ENCODE measurements around the gene KIT.

The KIT gene

GRCh38 chr4:54695337-54695736 is 37.6 kb downstream of the KIT start:
- Histone ChIP-seq H3K4me3 (ENCODE audit: severe bottlenecking) (no peak overlapping the region), H3K9me3 (ENCODE audit: severe bottlenecking) (no peaks in the 10 kb centered on the region), H3K4me1 (ENCODE audit: insufficient read depth, poor library complexity, severe bottlenecking) (no peaks in the 10 kb centered on the region), H3K27me3 (ENCODE audit: insufficient read depth, poor library complexity, severe bottlenecking) (no peaks in the 10 kb centered on the region), H3K27ac (ENCODE audit: poor library complexity, severe bottlenecking) (no peak overlapping the region), H3K36me3 (ENCODE audit: low read depth) (no peaks in the 10 kb centered on the region)
- no peak for ATAC-seq (ENCODE audit: low read depth)
- no peak for TF ChIP-seq CTCF (IDR thresholded peaks at IDR 0.05; ENCODE audit: poor library complexity, severe bottlenecking)
- no peak for DNase-seq (ENCODE audit: low spot score)

- TF ChIP-seq CTCF (IDR thresholded peaks at IDR 0.05; ENCODE audit: poor library complexity, severe bottlenecking): no peak
- ATAC-seq (ENCODE audit: low read depth): no peak
- H3K27me3 ChIP-seq (ENCODE audit: insufficient read depth, poor library complexity, severe bottlenecking): no peaks in the 10 kb centered on the region
Measured at GRCh38 chr4:54695788-54696187, 38.0 kb downstream of the KIT start.

GRCh38 chr4:54696649-54697048 is 38.9 kb downstream of the KIT start:
- no peak for ATAC-seq (ENCODE audit: low read depth)

More at GRCh38 chr4:54695788-54696187, 38.0 kb downstream of the KIT start:
- Histone ChIP-seq H3K9me3 (ENCODE audit: severe bottlenecking) (no peaks in the 10 kb centered on the region), H3K36me3 (ENCODE audit: low read depth) (no peaks in the 10 kb centered on the region), H3K27ac (ENCODE audit: poor library complexity, severe bottlenecking) (no peak overlapping the region), H3K4me3 (ENCODE audit: severe bottlenecking) (no peak overlapping the region), H3K4me1 (ENCODE audit: insufficient read depth, poor library complexity, severe bottlenecking) (no peaks in the 10 kb centered on the region)
- DNase-seq (ENCODE audit: low spot score): no peak

GRCh38 chr4:54700986-54701385 is 43.2 kb downstream of the KIT start:
- Histone ChIP-seq H3K27ac (ENCODE audit: poor library complexity, severe bottlenecking) (no peak overlapping the region), H3K27me3 (ENCODE audit: insufficient read depth, poor library complexity, severe bottlenecking) (peaks cover 9% of the 10 kb centered on the region), H3K4me1 (ENCODE audit: insufficient read depth, poor library complexity, severe bottlenecking) (no peaks in the 10 kb centered on the region), H3K9me3 (ENCODE audit: severe bottlenecking) (no peaks in the 10 kb centered on the region), H3K4me3 (ENCODE audit: severe bottlenecking) (no peak overlapping the region), H3K36me3 (ENCODE audit: low read depth) (no peaks in the 10 kb centered on the region)
- no peak for DNase-seq (ENCODE audit: low spot score)
- ATAC-seq (ENCODE audit: low read depth): no peak
- TF ChIP-seq CTCF (IDR thresholded peaks at IDR 0.05; ENCODE audit: poor library complexity, severe bottlenecking): no peak

More at GRCh38 chr4:54696649-54697048, 38.9 kb downstream of the KIT start:
- H3K27me3 ChIP-seq (ENCODE audit: insufficient read depth, poor library complexity, severe bottlenecking): no peaks in the 10 kb centered on the region
- no peak for TF ChIP-seq CTCF (IDR thresholded peaks at IDR 0.05; ENCODE audit: poor library complexity, severe bottlenecking)
- H3K27ac ChIP-seq (ENCODE audit: poor library complexity, severe bottlenecking): no peak overlapping the region
- H3K36me3 ChIP-seq (ENCODE audit: low read depth): no peaks in the 10 kb centered on the region
- no peaks in the 10 kb centered on the region for H3K4me1 ChIP-seq (ENCODE audit: insufficient read depth, poor library complexity, severe bottlenecking)
- no peak for DNase-seq (ENCODE audit: low spot score)
- no peak overlapping the region for H3K4me3 ChIP-seq (ENCODE audit: severe bottlenecking)
- H3K9me3 ChIP-seq (ENCODE audit: severe bottlenecking): no peaks in the 10 kb centered on the region

- no peak for DNase-seq (ENCODE audit: low spot score)
- Histone ChIP-seq H3K4me1 (ENCODE audit: insufficient read depth, poor library complexity, severe bottlenecking) (no peaks in the 10 kb centered on the region), H3K36me3 (ENCODE audit: low read depth) (no peaks in the 10 kb centered on the region), H3K9me3 (ENCODE audit: severe bottlenecking) (no peaks in the 10 kb centered on the region), H3K27me3 (ENCODE audit: insufficient read depth, poor library complexity, severe bottlenecking) (peaks cover 13% of the 10 kb centered on the region), H3K4me3 (ENCODE audit: severe bottlenecking) (no peak overlapping the region), H3K27ac (ENCODE audit: poor library complexity, severe bottlenecking) (no peak overlapping the region)
- no peak for ATAC-seq (ENCODE audit: low read depth)
- TF ChIP-seq CTCF (IDR thresholded peaks at IDR 0.05; ENCODE audit: poor library complexity, severe bottlenecking): no peak
Measured at GRCh38 chr4:54703182-54703581, 45.4 kb downstream of the KIT start.

Data from RWPE2 (cell line).